Ramos (cell line): ENCODE measurements around the gene RRP1B.
"Not testable (repeated sequence)": the region's sequence is repeated elsewhere in the genome, so short reads cannot be mapped to it uniquely, and the experiment has no call there.

ENCODE experiments used
- in situ Hi-C: fragments of 300-500 bp; cut with MboI; formaldehyde crosslinking; loops from one replicate; pipeline ENCODE4 v1.14.3; 2022; ENCODE audit warnings: low sequenced_read_pairs; ENCODE audit not compliant: unreplicated experiment

The RRP1B gene

DNA sequence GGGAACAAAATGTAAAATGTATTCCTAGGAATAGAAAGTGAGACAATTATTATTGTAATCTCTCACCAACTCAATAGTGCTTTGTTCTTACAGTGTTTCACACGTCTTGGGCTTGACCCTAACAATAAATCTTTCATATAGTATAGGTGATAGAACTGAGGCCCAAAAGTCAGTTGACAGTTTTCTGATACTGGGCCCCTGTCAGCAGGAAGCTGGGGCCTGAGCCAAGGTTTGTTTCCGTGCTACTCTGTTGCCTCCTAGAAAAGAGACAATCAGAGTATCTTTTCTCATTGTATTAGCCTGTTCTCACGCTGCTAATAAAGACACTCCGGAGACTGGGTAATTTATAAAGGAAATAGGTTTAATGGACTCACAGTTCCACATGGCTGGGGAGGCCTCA is 5.0 kb downstream of the RRP1B start:
- in situ Hi-C loops, result loop anchor here (5.0 kb wide), 1 partner anchor 43 kb away; no protein-coding TSS in a partner anchor

DNA sequence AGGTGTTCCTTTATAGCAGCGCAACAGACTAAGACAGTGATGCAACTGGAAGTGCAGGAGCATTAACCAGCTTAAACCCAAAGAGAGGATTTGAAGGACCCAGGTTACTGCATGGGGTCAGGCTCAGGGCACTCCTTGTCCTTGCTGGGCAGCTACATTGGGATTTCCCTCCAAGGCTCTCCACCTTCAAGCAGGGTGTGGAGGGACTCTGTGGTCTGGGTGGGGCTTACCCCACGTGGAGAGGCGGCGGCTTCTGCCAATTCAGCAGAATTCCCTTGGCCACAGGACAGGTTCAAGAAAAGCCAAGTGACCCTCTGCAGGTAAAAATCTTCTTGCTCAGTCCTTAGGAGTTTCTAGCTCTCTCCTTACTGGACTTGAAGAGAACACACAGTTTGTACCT is 6.5 kb downstream of the RRP1B start:
- in situ Hi-C loops, result no loop called here

DNA sequence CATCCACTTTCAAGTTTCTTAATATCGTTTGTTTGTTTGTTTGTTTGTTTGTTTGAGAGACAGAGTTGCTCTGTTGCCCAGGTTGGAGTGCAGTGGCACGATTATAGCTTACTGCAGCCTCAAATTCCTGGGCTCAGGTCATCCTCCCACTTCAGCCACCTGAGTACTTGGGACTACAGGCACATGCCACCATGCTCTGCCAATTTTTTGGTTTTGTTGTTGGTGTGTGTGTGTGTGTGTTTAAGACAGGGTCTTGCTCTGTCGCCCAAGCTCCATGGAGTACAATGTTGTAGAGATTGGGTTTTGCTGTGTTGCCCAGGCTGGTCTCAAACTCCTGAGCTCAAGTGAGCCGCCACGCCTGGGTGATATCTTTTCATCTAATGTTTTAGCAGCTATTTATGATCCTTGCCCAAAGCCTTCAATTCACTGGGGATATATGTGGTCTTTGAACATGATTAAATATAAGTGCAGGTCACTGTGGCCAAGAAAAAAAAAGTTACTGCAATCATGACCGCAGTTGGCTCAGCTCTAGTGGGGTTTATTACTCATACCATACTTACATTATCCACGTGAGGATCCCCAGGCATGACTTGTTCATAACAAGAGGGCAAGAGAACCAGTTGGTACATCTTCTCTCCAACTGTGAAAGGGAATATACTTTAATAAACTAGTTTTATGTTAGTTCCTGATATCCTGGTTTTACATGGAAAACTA is 8.0 kb downstream of the RRP1B start:
- in situ Hi-C loops, result no loop called here

DNA sequence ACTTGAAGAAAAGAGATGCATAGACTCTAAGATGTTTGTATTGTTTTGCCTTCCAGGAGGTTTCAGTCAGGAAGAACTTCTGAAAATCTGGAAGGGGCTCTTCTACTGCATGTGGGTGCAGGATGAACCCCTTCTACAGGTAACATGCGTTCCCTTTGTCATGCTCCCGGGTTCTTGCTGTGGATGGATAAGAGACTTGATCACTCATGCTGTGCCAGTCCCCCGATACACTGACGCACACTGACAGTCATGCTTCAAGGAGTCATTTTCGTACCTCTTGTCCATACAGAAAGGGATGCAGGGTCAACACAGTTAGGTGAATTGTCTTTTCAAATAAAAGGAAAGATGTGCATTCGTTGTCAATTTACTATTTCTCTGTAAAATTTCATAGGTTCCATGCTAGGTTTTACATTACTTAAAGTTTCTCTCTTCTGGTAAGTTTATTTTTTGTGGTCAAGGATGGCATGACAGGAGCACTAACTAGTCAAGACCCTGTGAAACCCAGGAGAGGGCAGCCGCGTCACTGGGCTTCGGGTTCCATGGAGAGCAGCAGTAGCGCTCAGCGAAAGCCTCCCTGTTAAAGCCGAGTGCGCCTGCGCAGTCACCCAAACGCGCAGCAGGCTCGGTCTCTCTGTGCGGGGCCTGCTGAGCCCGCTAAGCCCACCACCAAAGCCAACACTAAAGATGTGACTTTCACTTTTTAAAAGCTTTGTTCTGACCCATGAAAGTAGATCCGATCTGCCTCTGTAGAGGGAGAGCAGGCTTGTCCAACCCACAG is 10.7 kb downstream of the RRP1B start:
- in situ Hi-C loops, result no loop called here

DNA sequence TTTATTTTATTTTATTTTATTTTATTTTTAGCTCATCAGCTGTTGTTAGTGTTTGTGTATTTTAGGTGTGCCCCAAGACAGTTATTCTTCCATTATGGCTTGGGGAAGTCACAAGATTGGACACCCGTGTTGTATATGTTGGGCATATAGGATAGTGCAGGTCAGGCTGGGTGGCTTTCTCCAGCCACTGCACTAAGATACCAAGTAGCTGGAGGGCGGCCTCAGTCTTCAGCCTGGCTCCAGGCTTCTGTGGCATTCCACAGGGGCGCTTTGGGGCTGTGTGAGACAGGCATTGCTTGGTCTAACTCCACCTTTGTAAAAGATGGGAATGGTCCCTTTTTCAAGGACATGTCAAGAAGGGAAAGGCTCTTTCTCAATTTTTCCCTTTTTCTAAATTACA is 16.5 kb downstream of the RRP1B start:
- in situ Hi-C loops, result no loop called here

DNA sequence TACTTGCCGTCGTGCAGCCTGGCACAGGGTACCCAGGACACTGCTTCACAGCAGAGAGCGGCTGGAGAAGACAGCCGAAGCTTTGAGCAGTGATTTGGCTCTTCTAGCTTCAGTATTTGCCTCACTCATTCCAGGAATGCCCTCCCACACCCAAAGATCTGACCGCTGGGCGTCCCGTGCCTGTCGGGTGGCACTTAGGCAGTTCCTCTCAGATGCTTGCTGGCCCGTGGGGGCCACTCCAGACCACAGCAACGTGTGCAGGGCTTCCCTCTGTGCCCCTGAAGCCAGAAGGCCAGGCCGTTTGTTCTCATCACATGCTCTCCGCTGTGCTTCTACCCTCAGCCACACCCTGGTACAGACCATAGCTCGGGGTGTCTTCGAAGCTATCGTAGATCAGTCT is 17.0 kb downstream of the RRP1B start:
- in situ Hi-C loops, result no loop called here

DNA sequence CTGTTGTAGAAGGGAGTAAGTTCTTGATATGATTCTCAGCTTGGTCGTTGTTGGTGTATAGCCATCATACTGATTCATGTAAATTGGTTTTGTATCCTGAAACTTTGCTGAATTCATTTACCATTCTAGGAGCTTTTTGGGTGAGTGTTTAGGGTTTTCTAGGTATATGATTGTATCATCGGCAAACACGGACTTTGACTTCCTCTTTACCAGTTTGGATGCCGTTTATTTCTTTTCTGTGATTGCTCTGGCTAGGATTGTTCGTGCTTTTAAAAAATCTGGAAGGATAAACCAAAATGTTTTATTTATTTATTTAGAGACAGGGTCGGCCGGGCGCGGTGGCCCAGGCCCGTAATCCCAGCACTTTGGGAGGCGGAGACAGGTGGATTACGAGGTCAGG is 20.6 kb downstream of the RRP1B start:
- in situ Hi-C loops, result no loop called here

DNA sequence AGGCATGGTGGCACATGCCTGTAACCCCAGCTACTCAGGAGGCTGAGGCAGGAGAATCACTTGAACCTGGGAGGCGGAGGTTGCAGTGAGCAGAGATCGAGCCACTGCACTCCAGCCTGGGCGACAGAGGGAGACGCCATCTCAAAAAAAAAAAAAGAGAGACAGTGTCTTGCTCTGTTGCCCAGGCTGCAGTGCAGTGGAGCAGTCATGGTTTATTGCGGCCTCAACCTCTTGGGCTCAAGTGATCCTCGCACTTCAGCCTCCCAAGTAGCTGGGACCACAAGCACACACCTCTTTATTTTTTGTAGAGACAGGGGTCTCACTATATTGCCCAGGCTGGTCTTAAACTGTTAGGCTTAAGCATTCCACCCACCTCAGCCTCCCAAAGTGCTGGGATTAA is 21.1 kb downstream of the RRP1B start:
- in situ Hi-C loops, result not testable (repeated sequence)

DNA sequence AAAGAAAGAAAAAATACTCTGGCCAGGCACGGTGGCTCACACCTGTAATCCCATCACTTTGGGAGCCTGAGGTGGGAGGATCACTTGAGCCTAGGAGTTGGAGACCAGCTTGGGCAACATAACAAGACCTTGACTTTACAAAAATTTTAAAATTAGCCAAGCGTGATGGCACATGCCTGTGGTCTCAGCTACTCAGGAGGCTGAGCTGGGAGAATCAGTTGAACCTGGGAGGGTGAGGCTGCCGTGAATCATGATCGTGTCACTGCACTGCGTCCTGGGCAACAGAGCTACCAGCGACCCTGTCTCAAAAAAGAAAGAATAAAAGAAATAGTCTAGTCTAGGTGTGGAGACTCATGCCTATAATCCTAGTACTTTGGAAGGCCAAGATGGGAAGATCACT is 22.3 kb downstream of the RRP1B start:
- in situ Hi-C loops, result no loop called here

DNA sequence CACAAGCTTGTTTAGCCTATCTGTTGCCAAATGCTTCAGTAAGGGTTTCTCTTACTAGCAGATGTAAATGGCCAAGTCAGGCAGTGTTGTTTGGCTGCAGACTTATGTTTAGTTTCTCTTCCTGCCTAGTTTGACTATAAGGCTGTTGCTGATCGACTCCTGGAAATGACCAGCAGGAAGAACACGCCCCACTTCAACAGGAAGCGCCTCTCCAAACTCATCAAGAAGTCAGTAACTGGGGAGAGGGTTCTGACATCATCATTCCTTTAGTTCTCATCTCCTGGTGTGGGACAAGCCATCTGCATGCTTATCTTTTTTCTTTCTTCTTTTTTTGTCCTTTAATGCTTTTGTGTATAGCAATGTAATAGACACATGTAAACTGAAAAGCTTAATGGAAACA is 25.1 kb downstream of the RRP1B start:
- in situ Hi-C loops, result no loop called here

DNA sequence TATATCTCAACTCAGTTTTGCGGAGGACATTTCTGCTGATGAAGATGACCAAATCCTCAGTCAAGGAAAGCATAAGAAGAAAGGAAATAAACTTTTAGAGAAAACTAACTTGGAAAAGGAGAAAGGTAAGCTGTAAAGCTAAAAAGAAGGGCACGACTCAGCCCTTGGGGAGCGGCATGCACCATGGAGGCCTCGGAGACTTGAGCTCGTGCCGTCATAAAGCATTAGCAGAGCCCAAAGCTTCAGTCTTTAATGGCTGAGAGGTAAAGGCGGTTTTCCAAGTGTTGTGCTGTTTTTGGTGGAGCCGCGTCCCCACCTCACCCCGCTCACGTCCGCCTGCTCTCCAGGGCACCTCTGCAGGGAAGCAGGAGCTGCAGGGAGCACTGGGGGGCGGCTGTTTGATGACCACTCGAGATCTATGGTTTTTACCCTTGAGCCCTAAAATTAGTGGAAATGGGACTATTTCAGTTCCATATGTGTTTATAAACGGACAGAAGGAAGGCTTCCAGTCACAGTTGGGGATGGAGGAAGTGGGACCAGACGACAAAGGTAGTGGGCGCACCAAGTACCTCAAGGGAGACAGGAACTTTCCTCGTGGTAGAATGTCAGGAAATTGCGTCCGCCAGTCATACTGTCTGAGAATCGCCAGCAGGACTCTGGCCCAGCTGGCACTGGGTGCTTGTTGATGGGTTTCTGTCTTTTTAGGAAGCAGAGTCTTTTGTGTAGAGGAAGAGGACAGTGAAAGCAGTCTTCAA is 27.6 kb downstream of the RRP1B start:
- in situ Hi-C loops, result no loop called here

DNA sequence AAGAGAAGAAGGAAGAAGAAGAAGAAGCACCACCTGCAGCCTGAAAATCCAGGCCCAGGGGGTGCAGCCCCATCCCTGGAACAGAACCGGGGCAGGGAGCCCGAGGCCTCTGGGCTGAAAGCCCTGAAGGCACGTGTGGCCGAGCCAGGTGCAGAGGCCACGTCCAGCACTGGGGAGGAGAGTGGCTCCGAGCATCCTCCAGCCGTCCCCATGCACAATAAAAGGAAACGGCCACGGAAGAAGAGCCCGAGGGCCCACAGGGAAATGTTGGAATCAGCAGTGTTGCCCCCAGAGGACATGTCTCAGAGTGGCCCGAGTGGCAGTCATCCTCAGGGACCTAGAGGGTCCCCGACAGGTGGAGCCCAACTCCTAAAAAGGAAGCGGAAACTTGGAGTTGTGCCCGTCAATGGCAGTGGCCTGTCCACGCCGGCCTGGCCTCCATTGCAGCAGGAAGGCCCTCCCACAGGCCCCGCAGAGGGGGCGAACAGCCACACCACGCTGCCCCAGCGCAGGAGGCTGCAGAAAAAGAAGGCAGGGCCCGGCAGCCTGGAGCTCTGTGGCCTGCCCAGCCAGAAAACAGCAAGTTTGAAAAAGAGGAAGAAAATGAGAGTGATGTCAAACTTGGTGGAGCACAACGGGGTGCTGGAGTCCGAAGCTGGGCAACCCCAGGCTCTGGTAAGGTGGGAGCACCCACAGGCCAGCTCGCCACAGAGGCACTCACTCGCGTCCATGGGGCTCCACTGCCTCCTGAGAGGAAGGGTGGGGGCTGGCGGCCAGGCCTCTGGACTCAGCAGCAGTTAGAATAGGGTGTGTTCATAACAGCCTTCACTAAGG is 28.4 kb downstream of the RRP1B start:
- in situ Hi-C loops, result no loop called here

DNA sequence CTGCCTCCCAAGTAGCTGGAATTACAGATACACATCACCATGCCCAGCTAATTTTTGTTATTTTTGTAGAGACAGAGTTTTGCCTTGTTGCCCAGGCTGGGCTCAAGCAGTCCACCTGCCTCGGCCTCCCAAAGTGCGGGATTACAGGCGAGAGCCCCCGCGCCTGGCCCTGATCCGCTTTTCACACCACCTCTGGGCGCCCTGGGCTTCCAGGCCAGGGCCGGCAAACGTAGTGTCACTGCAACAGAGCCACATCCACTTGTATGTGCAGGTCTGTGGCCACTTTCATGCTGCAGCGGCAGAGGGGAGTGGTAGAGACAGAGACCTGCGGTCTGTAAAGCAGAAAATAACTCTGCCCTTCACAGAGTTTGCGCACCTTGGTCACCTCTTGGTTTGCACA is 29.5 kb downstream of the RRP1B start:
- in situ Hi-C loops, result no loop called here

DNA sequence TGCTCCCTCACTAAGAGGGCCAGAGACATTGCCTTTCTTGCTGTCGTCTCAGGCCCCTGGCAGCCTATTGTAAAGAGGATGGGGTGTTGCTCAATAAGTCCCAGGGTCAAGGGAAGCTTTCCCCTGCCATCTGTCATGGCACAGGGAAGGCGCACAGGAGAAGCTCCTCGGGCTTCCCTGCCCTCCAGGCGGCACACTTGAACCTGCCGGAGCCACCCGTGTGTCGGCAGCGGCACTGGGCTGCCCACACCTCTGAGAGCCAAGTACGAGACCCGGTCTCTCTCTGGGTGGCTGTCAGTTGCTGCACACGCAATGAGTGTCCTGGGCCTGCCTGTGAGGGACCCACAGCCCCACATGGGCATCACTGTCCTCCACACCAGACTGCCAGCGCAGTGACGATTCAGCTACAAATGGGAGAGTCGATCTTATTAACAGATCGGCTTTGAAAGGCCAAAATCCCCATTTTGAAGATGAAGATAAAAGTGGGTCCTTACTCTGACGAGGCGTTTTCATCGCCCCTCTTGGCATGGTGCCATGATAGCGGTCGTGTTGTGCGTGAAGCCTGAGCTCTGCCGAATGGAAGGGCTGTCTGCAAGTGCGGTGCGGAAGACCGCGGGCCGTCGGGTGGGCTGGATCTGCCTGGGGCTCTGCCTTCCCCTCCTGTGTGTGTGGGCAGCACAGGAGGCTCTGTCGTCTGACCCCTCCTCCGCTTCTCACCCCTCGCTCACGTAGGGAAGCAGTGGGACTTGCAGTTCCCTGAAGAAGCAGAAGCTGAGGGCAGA is 30.4 kb downstream of the RRP1B start:
- in situ Hi-C loops, result no loop called here

DNA sequence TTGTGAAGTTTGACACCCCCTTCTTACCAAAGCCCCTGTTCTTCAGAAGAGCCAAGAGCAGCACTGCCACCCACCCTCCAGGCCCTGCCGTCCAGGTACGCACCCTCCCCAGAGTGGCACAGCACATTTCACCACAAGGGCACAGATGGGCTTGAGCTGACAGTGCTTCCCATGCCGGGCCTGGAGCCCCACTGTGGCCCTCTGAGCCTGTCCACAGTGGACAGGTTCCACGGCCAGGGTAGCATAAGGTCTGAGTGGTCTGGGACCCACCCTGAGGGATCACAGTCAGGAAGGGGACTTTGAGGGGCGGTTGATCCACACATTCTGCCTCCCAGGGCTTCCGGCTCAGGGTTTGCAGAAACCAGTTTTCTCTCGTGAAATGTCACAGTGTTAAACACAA is 31.0 kb downstream of the RRP1B start:
- in situ Hi-C loops, result no loop called here

DNA sequence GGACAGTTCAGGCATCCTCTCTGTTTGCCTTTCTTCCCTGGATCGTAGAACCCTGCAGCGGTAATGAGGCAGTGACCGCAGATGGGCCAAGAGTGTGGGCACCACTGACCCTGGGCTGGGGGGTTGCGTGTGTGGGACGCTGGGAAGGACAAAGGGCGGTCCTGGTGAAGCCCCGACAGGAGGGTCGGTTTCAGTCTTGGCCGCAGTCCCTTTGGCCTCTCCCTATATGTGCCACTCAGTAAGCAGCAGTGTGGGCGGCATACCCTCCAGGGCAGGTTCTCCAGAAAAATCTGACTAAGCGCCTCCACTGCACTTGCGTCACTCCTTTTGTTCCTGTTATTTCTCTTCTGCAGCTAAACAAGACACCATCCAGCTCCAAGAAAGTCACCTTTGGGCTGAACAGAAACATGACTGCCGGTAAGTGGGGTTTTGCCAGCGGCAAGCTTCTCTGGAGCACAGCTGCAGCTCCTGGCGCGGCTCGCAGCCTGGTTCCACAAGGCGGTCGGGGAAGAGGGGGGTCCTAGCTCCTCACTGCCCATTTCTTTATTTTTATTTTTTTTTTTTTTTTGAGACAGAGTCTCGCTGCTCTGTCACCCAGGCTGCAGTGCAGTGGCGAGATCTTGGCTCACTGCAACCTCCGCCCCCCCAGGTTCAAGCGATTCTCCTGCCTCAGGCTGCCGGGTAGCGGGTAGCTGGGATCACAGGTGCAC is 31.9 kb downstream of the RRP1B start:
- in situ Hi-C loops, result no loop called here

DNA sequence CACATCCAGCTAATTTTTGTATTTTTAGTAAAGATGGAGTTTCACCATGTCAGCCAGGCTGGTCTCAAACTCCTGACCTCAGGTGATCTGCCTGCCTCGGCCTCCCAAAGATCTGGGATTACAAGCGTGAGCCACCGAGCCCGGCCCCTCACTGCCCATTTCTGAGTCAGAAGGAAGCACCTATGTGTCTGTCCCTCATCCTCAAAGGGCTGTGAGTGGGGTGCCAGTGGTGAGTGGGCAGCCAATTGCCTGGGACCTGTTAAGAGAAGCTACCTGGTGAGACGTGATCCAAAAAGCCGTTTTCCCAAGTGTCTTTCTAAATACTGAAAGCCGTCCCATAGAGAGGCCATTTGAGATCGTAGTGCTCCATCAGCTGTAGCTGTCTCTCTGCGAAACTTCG is 32.4 kb downstream of the RRP1B start:
- in situ Hi-C loops, result no loop called here

DNA sequence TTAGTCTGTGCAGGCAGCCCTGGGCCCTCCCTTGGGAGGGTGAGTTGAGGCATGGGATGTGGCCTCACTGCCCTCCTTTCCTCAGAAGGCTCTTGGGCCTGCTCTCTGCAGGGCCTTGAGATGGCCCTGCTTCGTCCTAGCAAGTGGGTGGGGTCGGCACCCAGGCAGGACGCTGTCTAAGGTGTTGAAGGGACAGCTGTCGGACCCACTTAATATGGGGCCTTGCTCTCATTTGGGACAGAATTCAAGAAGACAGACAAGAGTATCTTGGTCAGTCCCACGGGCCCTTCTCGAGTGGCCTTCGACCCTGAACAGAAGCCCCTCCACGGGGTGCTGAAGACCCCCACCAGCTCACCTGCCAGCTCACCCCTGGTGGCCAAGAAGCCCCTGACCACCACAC is 33.6 kb downstream of the RRP1B start:
- in situ Hi-C loops, result no loop called here

DNA sequence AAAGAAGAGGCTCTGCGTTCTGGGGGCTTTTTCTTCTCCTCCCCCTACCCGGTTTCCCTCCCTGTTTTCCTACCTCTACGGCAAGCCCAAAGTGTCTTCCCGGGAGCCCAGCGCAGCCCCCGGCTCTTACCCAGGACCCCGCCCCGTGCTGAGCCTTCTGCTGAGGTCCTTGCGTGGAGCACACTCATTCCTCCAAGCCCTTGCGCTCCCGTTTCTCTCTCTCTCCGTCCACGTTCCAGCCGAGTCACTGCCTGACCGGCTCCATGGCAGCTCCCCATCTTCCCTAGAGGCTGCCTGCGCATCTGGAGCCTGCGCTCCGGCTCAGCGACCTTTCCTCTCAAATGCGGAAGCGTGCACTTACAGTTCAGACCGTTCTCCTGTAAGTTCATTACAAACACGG is 34.6 kb downstream of the RRP1B start:
- in situ Hi-C loops, result no loop called here
